Activated B cell treated with CpG ODN at 0.5 μM for 24 hours (primary cell): ENCODE results near the gene TRPM4. TPM values are rescaled to one million over a fixed set of nuclear protein-coding genes. Genes with fewer than 3 reads are reported as not detected.

ENCODE experiments used
- ATAC-seq: fragments of 200-7000 bp; cut with Tn5 transposase; one replicate; pipeline ENCODE4 v1.10.0; 2021; ENCODE audit warnings: low read depth, mild to moderate bottlenecking, moderate library complexity
- CTCF ChIA-PET: fragments of 350-600 bp; sonication (Branson Sonifier 250); formaldehyde crosslinking; loops from one replicate; lab custom pipeline; 2021; ENCODE audit warnings: antibody characterized with exemption; lab: Charles Lee
- POLR2A ChIA-PET: fragments of 350-600 bp; sonication (Branson Sonifier 250); formaldehyde crosslinking; loops from one replicate; lab custom pipeline; 2021; ENCODE audit warnings: antibody characterized with exemption; lab: Charles Lee
- DNase-seq: peaks from one replicate; pipeline ENCODE4 v3.0.0; 2022
- H3K27ac Mint-ChIP-seq: one replicate; pipeline ENCODE4 v1.8.0; 2020; ENCODE audit warnings: mixed read lengths
- H3K27me3 Mint-ChIP-seq: one replicate; pipeline ENCODE4 v1.8.0; 2021; ENCODE audit warnings: mixed read lengths
- H3K36me3 Mint-ChIP-seq: one replicate; pipeline ENCODE4 v1.8.0; 2021; ENCODE audit warnings: low read depth, mixed read lengths
- H3K4me1 Mint-ChIP-seq: one replicate; pipeline ENCODE4 v1.8.0; 2021; ENCODE audit warnings: mixed read lengths
- H3K4me3 Mint-ChIP-seq: one replicate; pipeline ENCODE4 v1.8.0; 2020; ENCODE audit warnings: mild to moderate bottlenecking, mixed read lengths
- H3K9me3 Mint-ChIP-seq: one replicate; pipeline ENCODE4 v1.8.0; 2020; ENCODE audit warnings: mixed read lengths
- CTCF ChIP-seq: fragments of 200-600 bp; IDR thresholded peaks from one replicate; pipeline ENCODE4 v1.8.0; 2022; ENCODE audit warnings: antibody characterized with exemption, mild to moderate bottlenecking
- intact Hi-C: fragments of 100-400 bp; cut with micrococcal nuclease; formaldehyde crosslinking; loops from one replicate; pipeline ENCODE4 v1.15.1; 2024
- total RNA-seq: library from RNA; stranded (reverse); gene quantifications from 2 replicates; pipeline ENCODE4 v1.2.3, GENCODE V29; 2022

Gene TRPM4
- total RNA-seq, 1 donor from 2014 or later = not detected

DNA sequence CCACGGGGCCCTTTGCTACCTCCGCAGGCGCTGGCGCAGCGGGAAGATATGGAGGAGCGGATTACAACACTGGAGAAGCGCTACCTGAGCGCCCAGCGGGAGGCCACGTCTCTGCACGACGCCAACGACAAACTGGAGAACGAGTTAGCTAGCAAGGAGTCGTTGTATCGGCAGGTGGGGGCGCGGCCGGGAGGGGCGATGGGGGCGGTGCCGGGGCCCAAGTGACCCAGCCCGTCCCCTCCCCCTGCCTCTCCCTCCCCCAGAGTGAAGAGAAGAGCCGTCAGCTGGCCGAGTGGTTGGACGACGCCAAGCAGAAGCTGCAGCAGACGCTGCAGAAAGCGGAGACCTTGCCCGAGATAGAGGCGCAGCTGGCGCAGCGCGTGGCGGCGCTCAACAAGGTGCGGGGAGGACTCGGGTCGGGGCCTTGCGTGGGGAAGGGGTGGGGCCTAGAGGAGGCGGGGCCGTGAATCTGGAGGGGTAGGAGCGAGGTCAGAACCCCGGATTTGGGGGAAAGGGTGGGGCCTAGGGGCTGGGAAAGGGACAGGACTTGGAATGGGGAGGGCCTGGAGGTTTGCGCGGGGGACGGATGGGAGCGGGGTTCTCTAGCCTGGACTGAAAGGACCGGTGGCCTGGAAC is 24.5 kb upstream of the TRPM4 start:
- no peak for DNase-seq
- ChIA-PET CTCF (interaction anchor here (0.8 kb wide), 1 partner anchor 35 kb away, joined by 3 read pairs; no protein-coding TSS in a partner anchor), POLR2A (interaction anchor here (0.6 to 1.3 kb wide), 2 partner anchors 16 to 1785 kb away, joined by 3 to 4 read pairs; no protein-coding TSS in a partner anchor)
- Mint-ChIP-seq H3K27ac (no peak overlapping the region), H3K36me3 (no peaks in the 10 kb centered on the region), H3K9me3 (no peaks in the 10 kb centered on the region), H3K27me3 (peaks cover 35% of the 10 kb centered on the region), H3K4me1 (peaks cover 18% of the 10 kb centered on the region), H3K4me3 (peak overlapping the region; percentile 68)
- ATAC-seq = peak; percentile 8
- intact Hi-C loops = no loop called here
- TF ChIP-seq CTCF = no peak

DNA sequence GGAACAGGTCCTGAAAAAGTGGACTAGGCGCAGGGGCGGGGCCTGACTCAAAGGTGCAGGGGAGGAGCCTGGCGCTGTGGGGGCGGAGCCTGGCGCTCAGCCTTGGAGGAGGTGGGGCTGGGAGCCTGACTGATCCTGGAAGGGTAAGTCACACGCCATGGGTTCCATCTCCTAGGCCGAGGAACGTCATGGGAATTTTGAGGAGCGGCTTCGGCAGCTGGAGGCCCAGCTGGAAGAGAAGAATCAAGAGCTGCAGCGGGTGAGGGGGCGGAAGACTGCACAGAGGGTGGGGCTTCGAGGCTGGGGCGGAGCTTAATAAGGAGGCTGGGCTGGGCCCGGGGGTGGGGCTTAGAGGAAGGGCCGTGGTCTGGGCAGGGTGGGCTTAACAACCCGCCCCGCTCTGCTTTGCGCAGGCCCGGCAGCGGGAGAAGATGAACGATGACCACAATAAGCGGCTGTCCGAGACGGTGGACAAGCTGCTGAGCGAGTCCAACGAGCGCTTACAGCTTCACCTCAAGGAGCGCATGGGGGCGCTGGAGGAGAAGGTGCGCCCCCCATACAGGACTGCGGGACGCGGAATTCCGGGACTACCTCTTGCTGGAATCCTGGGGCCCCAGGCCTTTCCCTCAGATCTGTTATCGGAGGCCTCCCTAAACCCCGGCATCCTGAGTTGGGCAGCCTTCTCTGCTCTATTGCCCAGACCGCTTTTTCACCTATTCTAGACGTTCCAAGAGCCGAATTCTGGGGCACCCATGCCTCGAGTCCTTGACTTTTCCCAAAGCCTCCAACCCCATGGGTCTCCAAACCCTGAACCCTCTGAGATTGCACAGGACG is 23.8 kb upstream of the TRPM4 start:
- Mint-ChIP-seq H3K9me3 (no peaks in the 10 kb centered on the region), H3K27ac (no peak overlapping the region), H3K27me3 (peaks cover 35% of the 10 kb centered on the region), H3K36me3 (no peaks in the 10 kb centered on the region), H3K4me3 (peak overlapping the region; percentile 68), H3K4me1 (peaks cover 12% of the 10 kb centered on the region)
- ChIA-PET POLR2A (interaction anchor here (0.6 to 1.3 kb wide), 2 partner anchors 15 to 1786 kb away, joined by 3 to 4 read pairs; no protein-coding TSS in a partner anchor), CTCF (interaction anchor here (0.8 kb wide), 1 partner anchor 36 kb away, joined by 3 read pairs; no protein-coding TSS in a partner anchor)
- ATAC-seq = peak; percentile 70
- no peak for DNase-seq
- no peak for TF ChIP-seq CTCF
- intact Hi-C loops = no loop called here

GRCh38 chr19:49135686-49136085 is 21.9 kb upstream of the TRPM4 start:
- CTCF ChIA-PET = no interaction called here
- Mint-ChIP-seq H3K9me3 (no peaks in the 10 kb centered on the region), H3K36me3 (no peaks in the 10 kb centered on the region), H3K4me3 (no peak overlapping the region), H3K27me3 (peaks cover 35% of the 10 kb centered on the region), H3K4me1 (peaks cover 10% of the 10 kb centered on the region), H3K27ac (no peak overlapping the region)
- POLR2A ChIA-PET = interaction anchor here (0.7 kb wide), 1 partner anchor 170 kb away, joined by 3 read pairs; no protein-coding TSS in a partner anchor
- ATAC-seq = no peak
- intact Hi-C loops = no loop called here
- no peak for TF ChIP-seq CTCF
- DNase-seq = no peak

GRCh38 chr19:49136771-49137171 is 20.8 kb upstream of the TRPM4 start:
- H3K4me3 Mint-ChIP-seq = no peak overlapping the region
- no peak for TF ChIP-seq CTCF
- ChIA-PET CTCF (interaction anchor here (0.8 kb wide), 1 partner anchor 23 kb away, joined by 3 read pairs; the partner anchor contains the start of gene LIN7B), POLR2A (interaction anchor here (0.6 kb wide), 1 partner anchor 507 kb away, joined by 3 read pairs; no protein-coding TSS in a partner anchor)
- intact Hi-C loops = no loop called here
- peaks cover 10% of the 10 kb centered on the region for H3K4me1 Mint-ChIP-seq
- peaks cover 39% of the 10 kb centered on the region for H3K27me3 Mint-ChIP-seq
- no peaks in the 10 kb centered on the region for H3K36me3 Mint-ChIP-seq
- DNase-seq (no peak), ATAC-seq (no peak)
- H3K9me3 Mint-ChIP-seq = no peaks in the 10 kb centered on the region
- H3K27ac Mint-ChIP-seq = no peak overlapping the region

GRCh38 chr19:49140951-49141350 is 16.6 kb upstream of the TRPM4 start:
- Mint-ChIP-seq H3K9me3 (no peaks in the 10 kb centered on the region), H3K27me3 (peaks cover 30% of the 10 kb centered on the region), H3K36me3 (no peaks in the 10 kb centered on the region), H3K4me3 (no peak overlapping the region), H3K4me1 (peaks cover 10% of the 10 kb centered on the region), H3K27ac (no peak overlapping the region)
- ATAC-seq = no peak
- DNase-seq = no peak
- intact Hi-C loops = no loop called here
- ChIA-PET CTCF (no interaction called here), POLR2A (interaction anchor here (1.1 kb wide), 1 partner anchor 58 kb away, joined by 8 read pairs; no protein-coding TSS in a partner anchor)
- TF ChIP-seq CTCF = no peak
